ENCODE data around the gene VCP. TPM values are rescaled to one million over a fixed set of nuclear protein-coding genes. Genes with fewer than 3 reads are reported as not detected.
A peak's percentile ranks its signal among the peaks of the same experiment; 100 is the strongest.

The VCP gene
- total RNA-seq, 1 experiment from 2014 or later: 170 TPM

GRCh38 chr9:35079041-35079425, 6.6 kb upstream of the VCP start (continued):
- TF ChIP-seq CTCF (IDR thresholded peaks at IDR 0.05 in 2 of 3, conservative IDR thresholded peaks at IDR 0.05 in 1 of 3; ENCODE audit: borderline replicate concordance in 1 of 3, insufficient read depth in 1 of 3, low read depth in 2 of 3, low read length in 2 of 3) (no peak), CEBPB (IDR thresholded peaks at IDR 0.05; ENCODE audit: low read depth) (no peak), POLR2AphosphoS5 (IDR thresholded peaks at IDR 0.05; ENCODE audit: low read depth, low read length) (no peak), ATF3 (IDR thresholded peaks at IDR 0.05) (no peak)

GRCh38 chr9:35078066-35078465, 5.6 kb upstream of the VCP start:
- Histone ChIP-seq H4K20me1 (ENCODE audit: insufficient read depth) (no peaks in the 10 kb centered on the region), H3K9ac (ENCODE audit: low read length) (peak overlapping the region; percentile 92), H3K27ac (ENCODE audit: low read depth, low read length) (no peak overlapping the region), H3K4me2 (ENCODE audit: low read length) (peak overlapping the region; percentile 92), H2AFZ (ENCODE audit: low read depth, low read length, poor library complexity, severe bottlenecking) (no peak overlapping the region), H3K4me1 (ENCODE audit: control insufficient read depth in 1 of 2, insufficient read depth in 2 of 2, low read length in 2 of 2) (peaks cover 14 to 27% of the 10 kb centered on the region in 2 experiments), H3K4me3 (replicated peaks in 1 of 2; ENCODE audit: low read depth in 1 of 2, low read length in 2 of 2) (peak overlapping the region; percentile 91 to 94), H3K9me3 (ENCODE audit: control insufficient read depth in 1 of 2, insufficient read depth in 1 of 2, low read depth in 1 of 2, low read length in 2 of 2) (no peaks in the 10 kb centered on the region), H3K9me2 (ENCODE audit: insufficient read depth) (no peaks in the 10 kb centered on the region), H3K27me3 (ENCODE audit: insufficient read depth, low read length) (no peaks in the 10 kb centered on the region), H3K79me2 (ENCODE audit: insufficient read depth, low read length) (peaks cover 35% of the 10 kb centered on the region), H3K36me3 (ENCODE audit: control insufficient read depth in 1 of 2, insufficient read depth in 2 of 2, low read length in 2 of 2) (peaks cover 2 to 34% of the 10 kb centered on the region in 2 experiments; a peak in 2 of 4 replicates)
- intact Hi-C loops (cut with micrococcal nuclease): no loop called here
- BruUV-seq (replicated peaks): no TSS peak
- CTCF ChIA-PET: no interaction called here
- POLR2A ChIA-PET: no interaction called here
- DNase-seq (ENCODE audit: low read depth, low spot score) (no peak), ATAC-seq (no peak)
- RAD21 ChIA-PET (ENCODE audit: low non-redundant PET in 1 of 2, low total read pairs in 2 of 2, uncharacterized antibody in 2 of 2, unreplicated experiment in 2 of 2): interaction anchor here in 1 of 2 experiments (0.7 kb wide), 1 partner anchor 24 kb away, joined by 3 read pairs; no protein-coding TSS in a partner anchor
- TF ChIP-seq ATF3 (IDR thresholded peaks at IDR 0.05): no peak
- TF ChIP-seq SRF (IDR thresholded peaks at IDR 0.05; ENCODE audit: low read depth): no peak
- TF ChIP-seq REST (IDR thresholded peaks at IDR 0.05; ENCODE audit: low read depth): no peak
- TF ChIP-seq SIN3A (IDR thresholded peaks at IDR 0.05; ENCODE audit: low read depth): no peak
- no peak for TF ChIP-seq ZNF274 (IDR thresholded peaks at IDR 0.05; ENCODE audit: low read depth, low read length)
- no peak for TF ChIP-seq CBX3 (IDR thresholded peaks at IDR 0.05; ENCODE audit: low read depth)
- TF ChIP-seq CTCF (IDR thresholded peaks at IDR 0.05 in 2 of 3, conservative IDR thresholded peaks at IDR 0.05 in 1 of 3; ENCODE audit: borderline replicate concordance in 1 of 3, insufficient read depth in 1 of 3, low read depth in 2 of 3, low read length in 2 of 3): no peak
- no peak for TF ChIP-seq TCF7L2 (IDR thresholded peaks at IDR 0.05; ENCODE audit: borderline replicate concordance, extremely low read depth, insufficient read depth, insufficient read length)
- TF ChIP-seq POLR2AphosphoS5 (IDR thresholded peaks at IDR 0.05; ENCODE audit: low read depth, low read length): no peak
- TF ChIP-seq MAX (IDR thresholded peaks at IDR 0.05): no peak
- TF ChIP-seq ZFX (IDR thresholded peaks at IDR 0.05): no peak
- no peak for TF ChIP-seq SP1 (IDR thresholded peaks at IDR 0.05; ENCODE audit: low read depth)
- TF ChIP-seq JUND (IDR thresholded peaks at IDR 0.05): no peak
- TF ChIP-seq FOSL1 (IDR thresholded peaks at IDR 0.05; ENCODE audit: low read depth): no peak
- TF ChIP-seq EGR1 (IDR thresholded peaks at IDR 0.05; ENCODE audit: low read depth): no peak
- TF ChIP-seq ELF1 (IDR thresholded peaks at IDR 0.05; ENCODE audit: borderline replicate concordance, low read depth): no peak
- no peak for TF ChIP-seq POLR2A (IDR thresholded peaks at IDR 0.05; ENCODE audit: borderline replicate concordance, extremely low read depth, insufficient read depth, insufficient read length)
